Measurements from ENCODE around the gene MARCHF5.

GRCh38 chr10:92267343-92267742, 23.6 kb upstream of the MARCHF5 start:
- TF ChIP-seq TAF1 (IDR thresholded peaks at IDR 0.05; ENCODE audit: borderline replicate concordance, low read depth, low read length) (no peak), REST (IDR thresholded peaks at IDR 0.05; ENCODE audit: low read depth, low read length) (no peak), MAX (IDR thresholded peaks at IDR 0.05; ENCODE audit: low read depth, low read length) (no peak)

Data from GM12878 (cell line).